ENCODE results near the gene INO80C. TPM values are rescaled to one million over a fixed set of nuclear protein-coding genes. Genes with fewer than 3 reads are reported as not detected.
A peak's percentile ranks its signal among the peaks of the same experiment; 100 is the strongest.

Gene INO80C
- total RNA-seq, 1 donor from 2014 or later, result 23.7 TPM

DNA sequence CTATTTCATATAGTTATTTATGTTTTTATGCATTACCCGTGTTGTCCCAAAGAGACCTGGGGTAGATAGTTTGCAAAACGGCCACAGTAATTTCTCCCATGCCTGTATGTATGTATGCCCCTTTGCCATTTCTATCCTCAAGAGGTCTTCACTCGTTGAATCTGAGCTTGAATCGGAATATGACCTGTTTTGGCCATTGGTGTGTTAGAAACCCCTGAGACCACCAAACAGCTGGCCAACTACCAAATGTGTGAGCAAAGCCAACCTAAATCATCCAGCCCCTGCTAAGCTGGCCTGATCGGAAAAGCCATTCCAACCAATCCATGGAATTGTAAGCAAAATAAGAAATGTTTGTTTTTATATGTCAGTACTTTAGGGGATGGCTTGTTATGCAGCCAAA is 23.4 kb upstream of the INO80C start:
- Mint-ChIP-seq H3K27me3 (ENCODE audit: low read depth) (no peaks in the 10 kb centered on the region), H3K27ac (ENCODE audit: unreplicated experiment) (no peak overlapping the region), H3K4me3 (ENCODE audit: unreplicated experiment) (no peak overlapping the region), H3K9me3 (ENCODE audit: low read depth) (no peaks in the 10 kb centered on the region), H3K36me3 (ENCODE audit: low read depth) (no peaks in the 10 kb centered on the region), H3K4me1 (ENCODE audit: low read depth) (peaks cover 52% of the 10 kb centered on the region)
- DNase-seq (ENCODE audit: low spot score), result no peak
- TF ChIP-seq, protein P1, sequence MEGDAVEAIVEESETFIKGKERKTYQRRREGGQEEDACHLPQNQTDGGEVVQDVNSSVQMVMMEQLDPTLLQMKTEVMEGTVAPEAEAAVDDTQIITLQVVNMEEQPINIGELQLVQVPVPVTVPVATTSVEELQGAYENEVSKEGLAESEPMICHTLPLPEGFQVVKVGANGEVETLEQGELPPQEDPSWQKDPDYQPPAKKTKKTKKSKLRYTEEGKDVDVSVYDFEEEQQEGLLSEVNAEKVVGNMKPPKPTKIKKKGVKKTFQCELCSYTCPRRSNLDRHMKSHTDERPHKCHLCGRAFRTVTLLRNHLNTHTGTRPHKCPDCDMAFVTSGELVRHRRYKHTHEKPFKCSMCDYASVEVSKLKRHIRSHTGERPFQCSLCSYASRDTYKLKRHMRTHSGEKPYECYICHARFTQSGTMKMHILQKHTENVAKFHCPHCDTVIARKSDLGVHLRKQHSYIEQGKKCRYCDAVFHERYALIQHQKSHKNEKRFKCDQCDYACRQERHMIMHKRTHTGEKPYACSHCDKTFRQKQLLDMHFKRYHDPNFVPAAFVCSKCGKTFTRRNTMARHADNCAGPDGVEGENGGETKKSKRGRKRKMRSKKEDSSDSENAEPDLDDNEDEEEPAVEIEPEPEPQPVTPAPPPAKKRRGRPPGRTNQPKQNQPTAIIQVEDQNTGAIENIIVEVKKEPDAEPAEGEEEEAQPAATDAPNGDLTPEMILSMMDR (IDR thresholded peaks at IDR 0.05), result no peak

DNA sequence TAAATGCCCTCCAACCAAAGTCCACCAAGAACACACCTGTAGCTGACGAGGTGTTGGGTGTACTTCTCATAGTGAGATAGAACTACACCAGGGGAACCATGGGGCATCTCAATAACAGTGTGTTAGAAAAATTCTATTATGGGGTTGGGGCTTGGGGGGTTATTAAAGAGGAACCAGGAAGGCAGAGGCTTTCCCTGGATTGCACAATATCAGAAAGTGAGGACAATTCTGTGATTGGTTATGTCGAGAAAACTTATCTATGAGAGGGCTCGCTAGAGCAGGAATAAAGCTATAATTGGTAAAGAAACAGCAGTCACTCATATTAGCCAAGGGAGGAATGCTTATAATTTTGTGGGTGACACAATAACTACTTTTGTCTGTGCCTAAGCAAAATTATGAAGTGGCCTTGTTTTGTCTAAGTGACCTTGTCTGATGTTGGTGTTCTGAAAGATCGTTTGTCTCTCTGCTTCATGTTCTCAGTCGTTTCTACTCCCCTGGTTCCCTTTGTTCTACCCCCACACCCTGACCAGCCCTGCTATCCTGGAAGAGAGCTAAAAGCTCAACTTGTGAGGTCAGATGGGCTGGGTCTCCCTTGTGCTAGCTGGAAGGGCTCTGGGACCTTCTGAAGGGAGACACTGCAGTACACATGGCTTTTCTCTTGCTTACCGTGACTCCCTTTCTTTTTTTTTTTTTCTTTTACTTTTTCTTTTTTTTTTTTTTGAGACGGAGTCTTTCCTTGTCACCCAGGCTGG is 21.6 kb upstream of the INO80C start:
- Mint-ChIP-seq H3K9me3 (ENCODE audit: low read depth) (no peaks in the 10 kb centered on the region), H3K4me3 (ENCODE audit: unreplicated experiment) (no peak overlapping the region), H3K27me3 (ENCODE audit: low read depth) (no peaks in the 10 kb centered on the region), H3K36me3 (ENCODE audit: low read depth) (no peaks in the 10 kb centered on the region), H3K27ac (ENCODE audit: unreplicated experiment) (no peak overlapping the region), H3K4me1 (ENCODE audit: low read depth) (peaks cover 55% of the 10 kb centered on the region)
- DNase-seq (ENCODE audit: low spot score), result no peak
- TF ChIP-seq, protein P1 (IDR thresholded peaks at IDR 0.05), result no peak

DNA sequence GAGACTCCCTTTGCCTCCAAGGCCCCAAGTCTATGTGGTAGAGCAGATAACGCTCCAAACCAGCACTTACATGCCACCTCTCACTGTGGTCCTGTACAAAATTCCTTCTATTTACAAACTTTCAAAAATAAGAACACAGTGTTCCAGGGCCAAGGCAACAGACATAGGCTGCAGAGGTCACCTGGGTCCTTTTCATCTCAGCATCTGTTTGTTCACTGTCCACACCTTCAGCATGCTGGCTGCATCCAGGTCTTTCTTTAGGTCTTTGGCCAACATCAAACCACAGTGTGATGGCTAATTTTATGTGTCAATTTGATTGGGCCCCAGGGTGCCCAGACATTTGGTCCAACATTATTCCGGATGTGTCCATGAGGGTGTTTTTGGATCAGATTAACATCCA is 20.0 kb upstream of the INO80C start:
- DNase-seq (ENCODE audit: low spot score), result no peak
- Mint-ChIP-seq H3K27me3 (ENCODE audit: low read depth) (no peaks in the 10 kb centered on the region), H3K4me1 (ENCODE audit: low read depth) (peaks cover 59% of the 10 kb centered on the region), H3K4me3 (ENCODE audit: unreplicated experiment) (no peak overlapping the region), H3K9me3 (ENCODE audit: low read depth) (no peaks in the 10 kb centered on the region), H3K27ac (ENCODE audit: unreplicated experiment) (peak overlapping the region; percentile 60), H3K36me3 (ENCODE audit: low read depth) (no peaks in the 10 kb centered on the region)
- TF ChIP-seq, protein P1 (IDR thresholded peaks at IDR 0.05), result no peak

DNA sequence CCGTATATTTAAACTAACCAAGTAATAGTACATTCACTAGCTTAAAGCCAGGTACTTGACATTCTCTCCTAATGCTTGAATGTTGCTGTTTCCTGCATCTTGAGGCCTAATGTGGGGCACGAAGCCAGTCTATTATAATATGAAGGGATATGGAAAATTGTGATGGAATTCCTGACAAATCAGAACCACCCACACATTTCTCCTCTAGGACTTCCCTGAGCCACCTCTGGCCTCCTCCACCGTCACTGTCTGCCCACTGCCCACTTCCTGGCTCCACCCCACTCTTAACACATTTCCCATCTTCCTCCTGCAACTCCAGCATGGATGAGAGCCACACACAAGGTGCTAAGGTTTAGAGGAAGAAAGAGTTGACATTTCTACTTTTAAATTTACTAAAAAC is 19.0 kb upstream of the INO80C start:
- no peaks in the 10 kb centered on the region for H3K27me3 Mint-ChIP-seq (ENCODE audit: low read depth)
- no peaks in the 10 kb centered on the region for H3K36me3 Mint-ChIP-seq (ENCODE audit: low read depth)
- H3K27ac Mint-ChIP-seq (ENCODE audit: unreplicated experiment), result peak overlapping the region; percentile 99
- H3K4me1 Mint-ChIP-seq (ENCODE audit: low read depth), result peaks cover 61% of the 10 kb centered on the region
- DNase-seq (ENCODE audit: low spot score), result no peak
- H3K4me3 Mint-ChIP-seq (ENCODE audit: unreplicated experiment), result no peak overlapping the region
- TF ChIP-seq, protein P1 (IDR thresholded peaks at IDR 0.05), result no peak
- no peaks in the 10 kb centered on the region for H3K9me3 Mint-ChIP-seq (ENCODE audit: low read depth)

DNA sequence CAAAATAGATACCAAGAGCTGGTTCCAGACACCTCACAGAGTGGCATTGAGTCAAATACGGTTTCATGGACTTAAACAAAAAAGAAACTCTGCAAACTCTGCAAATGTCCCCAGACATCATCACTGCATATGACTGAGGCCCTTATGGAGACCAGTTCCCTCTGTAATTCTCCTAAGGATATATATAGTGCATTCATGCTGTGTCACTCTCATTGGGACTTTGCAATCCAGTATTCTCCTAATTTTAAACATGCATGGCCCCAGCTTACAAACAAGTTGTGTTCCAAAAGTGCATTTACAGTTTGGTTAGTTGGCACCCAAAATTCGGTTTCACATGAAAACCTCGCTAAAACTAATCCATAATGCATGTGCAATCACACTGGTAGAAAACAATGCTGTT is 18.6 kb upstream of the INO80C start:
- TF ChIP-seq, protein P1 (IDR thresholded peaks at IDR 0.05), result no peak
- H3K27ac Mint-ChIP-seq (ENCODE audit: unreplicated experiment), result peak overlapping the region; percentile 99
- no peaks in the 10 kb centered on the region for H3K36me3 Mint-ChIP-seq (ENCODE audit: low read depth)
- no peaks in the 10 kb centered on the region for H3K9me3 Mint-ChIP-seq (ENCODE audit: low read depth)
- H3K4me1 Mint-ChIP-seq (ENCODE audit: low read depth), result peaks cover 65% of the 10 kb centered on the region
- DNase-seq (ENCODE audit: low spot score), result no peak
- no peaks in the 10 kb centered on the region for H3K27me3 Mint-ChIP-seq (ENCODE audit: low read depth)
- H3K4me3 Mint-ChIP-seq (ENCODE audit: unreplicated experiment), result no peak overlapping the region
